SK-N-SH (cell line): Measurements from ENCODE around the gene HIPK3. TPM values are rescaled to one million over a fixed set of nuclear protein-coding genes. Genes with fewer than 3 reads are reported as not detected.

ENCODE experiments used
- CTCF ChIA-PET: fragments of 300-600, 350-600 bp; formaldehyde crosslinking; extraction: SDS; loops from one replicate; lab custom pipeline; 2021; lab: Yijun Ruan, JAX
- POLR2A ChIA-PET: fragments of 350-600 bp; sonication (Branson Sonifier 250); formaldehyde crosslinking; extraction: SDS; loops from one replicate; lab custom pipeline; 2020; ENCODE audit warnings: antibody characterized with exemption, inconsistent platforms; lab: Yijun Ruan, JAX
- DNase-seq: peaks from one replicate; pipeline ENCODE4 v3.0.0; 2012
- H2AFZ ChIP-seq: fragments of 200-600 bp; sonication (generic); 2 replicates; pipeline ENCODE4 v1.8.1; 2016; ENCODE audit warnings: antibody characterized with exemption, mild to moderate bottlenecking, low read depth
- H3F3A ChIP-seq: fragments of 200-600 bp; sonication (generic); replicated peaks from 2 replicates; pipeline ENCODE3; 2016; ENCODE audit warnings: antibody characterized with exemption, mild to moderate bottlenecking; ENCODE audit not compliant: insufficient read depth
- H3K27ac ChIP-seq, 2 experiments: fragments of 200-500 bp in 1 of 2; fragments of 200-600 bp in 1 of 2; sonication (Bioruptor generic) in 1 of 2; sonication (generic), shearing (Covaris generic) in 1 of 2; 2 replicates each; pipeline versions ENCODE4 v1.5.1 to v1.6.1; 2014 to 2016; ENCODE audit warnings: low read depth in 2 of 2, inconsistent platforms in 1 of 2, low read length in 1 of 2, mild to moderate bottlenecking in 1 of 2, mixed read lengths in 1 of 2
- H3K27me3 ChIP-seq: fragments of 200-600 bp; sonication (generic), shearing (Covaris generic); 2 replicates; pipeline ENCODE4 v1.6.1; 2016; ENCODE audit warnings: mixed run types; ENCODE audit not compliant: insufficient read depth
- H3K36me3 ChIP-seq, 2 experiments: fragments of 200-500 bp in 1 of 2; fragments of 200-600 bp in 1 of 2; sonication (Bioruptor generic) in 1 of 2; sonication (generic) in 1 of 2; replicated peaks in 1 of 2; 2 replicates each; pipeline versions ENCODE3 to v1.5.1; 2014 to 2016; ENCODE audit warnings: low read length in 1 of 2, mild to moderate bottlenecking in 1 of 2; ENCODE audit not compliant: insufficient read depth in 2 of 2, control insufficient read depth in 1 of 2
- H3K4me1 ChIP-seq, 2 experiments: fragments of 200-500 bp in 1 of 2; fragments of 200-600 bp in 1 of 2; sonication (Bioruptor generic) in 1 of 2; sonication (generic), shearing (Covaris generic) in 1 of 2; 2 replicates each; pipeline versions ENCODE4 v1.5.1 to v1.6.1; 2014 to 2016; ENCODE audit warnings: low read depth in 1 of 2, low read length in 1 of 2, mixed run types in 1 of 2; ENCODE audit not compliant: insufficient read depth in 2 of 2, control insufficient read depth in 1 of 2
- H3K4me2 ChIP-seq: fragments of 200-600 bp; sonication (generic), shearing (Covaris generic); 2 replicates; pipeline ENCODE4 v1.6.1; 2017; ENCODE audit warnings: mixed run types
- H3K4me3 ChIP-seq, 2 experiments: fragments of 200-500 bp in 1 of 2; fragments of 200-600 bp in 1 of 2; sonication (Bioruptor generic) in 1 of 2; sonication (generic), shearing (Covaris generic) in 1 of 2; 2 replicates each; pipeline versions ENCODE4 v1.5.1 to v1.8.1; 2014 to 2016; ENCODE audit warnings: low read depth in 2 of 2, inconsistent platforms in 1 of 2, low read length in 1 of 2, mild to moderate bottlenecking in 1 of 2, mixed read lengths in 1 of 2, moderate library complexity in 1 of 2
- H3K79me2 ChIP-seq: fragments of 200-600 bp; sonication (generic); 2 replicates; pipeline ENCODE4 v1.8.1; 2017; ENCODE audit warnings: mild to moderate bottlenecking; ENCODE audit not compliant: insufficient read depth
- H3K9ac ChIP-seq: fragments of 200-600 bp; sonication (generic); 2 replicates; pipeline ENCODE4 v1.6.1; 2017; ENCODE audit warnings: mixed run types
- H3K9me2 ChIP-seq: fragments of 200-600 bp; sonication (generic); 2 replicates; pipeline ENCODE4 v1.6.1; 2017; ENCODE audit warnings: mixed run types
- H3K9me3 ChIP-seq: fragments of 200-600 bp; sonication (generic); 2 replicates; pipeline ENCODE4 v1.6.1; 2017; ENCODE audit warnings: mixed run types, mild to moderate bottlenecking, moderate library complexity
- H4K20me1 ChIP-seq: fragments of 200-600 bp; sonication (generic); 2 replicates; pipeline ENCODE4 v1.6.1; 2017; ENCODE audit warnings: mild to moderate bottlenecking, mixed run types; ENCODE audit not compliant: insufficient read depth
- CHD2 ChIP-seq: fragments of 150-350 bp; IDR thresholded peaks from 2 replicates; pipeline ENCODE4 v1.6.1; 2018; ENCODE audit warnings: low read length; ENCODE audit not compliant: partially characterized antibody
- CTCF ChIP-seq: fragments of 200-600 bp; sonication (generic); IDR thresholded peaks from 2 replicates; pipeline ENCODE4 v1.6.1; 2017; ENCODE audit warnings: antibody characterized with exemption, mild to moderate bottlenecking, moderate library complexity
- ELF1 ChIP-seq: IDR thresholded peaks from 2 replicates; pipeline ENCODE4 v1.4.0; 2012
- EP300 ChIP-seq, 2 experiments: IDR thresholded peaks; 2 replicates each; pipeline versions ENCODE4 v1.4.0 to v1.6.1; 2012; ENCODE audit warnings: borderline replicate concordance in 1 of 2, low read depth in 1 of 2, low read length in 1 of 2
- FOXJ3 ChIP-seq: sonication (generic); formaldehyde crosslinking; IDR thresholded peaks from 2 replicates; pipeline ENCODE4 v1.5.1; 2020; ENCODE audit warnings: mild to moderate bottlenecking, missing genetic modification reagents
- FOXM1 ChIP-seq: IDR thresholded peaks from 2 replicates; pipeline ENCODE4 v1.4.0; 2012; ENCODE audit warnings: low read depth, mild to moderate bottlenecking
- MXI1 ChIP-seq: IDR thresholded peaks from 2 replicates; pipeline ENCODE4 v1.6.1; 2012; ENCODE audit warnings: mild to moderate bottlenecking, low read depth, low read length, improper control_type of control experiment
- NFIC ChIP-seq: IDR thresholded peaks from 2 replicates; pipeline ENCODE4 v1.4.0; 2012; ENCODE audit warnings: borderline replicate concordance
- NRF1 ChIP-seq: IDR thresholded peaks from 2 replicates; pipeline ENCODE4 v1.6.1; 2012; ENCODE audit warnings: low read depth, mild to moderate bottlenecking, low read length
- PBX3 ChIP-seq: IDR thresholded peaks from 2 replicates; pipeline ENCODE4; 2012
- RCOR1 ChIP-seq: fragments of 150-350 bp; IDR thresholded peaks from 2 replicates; pipeline ENCODE4 v1.6.1; 2017; ENCODE audit warnings: antibody characterized with exemption, low read length
- REST ChIP-seq: IDR thresholded peaks from 2 replicates; pipeline ENCODE4 v1.6.1; 2012; ENCODE audit warnings: mild to moderate bottlenecking, low read depth, low read length, moderate library complexity
- RXRA ChIP-seq: IDR thresholded peaks from 2 replicates; pipeline ENCODE4 v1.4.0; 2012; ENCODE audit warnings: low read depth, mild to moderate bottlenecking, borderline replicate concordance
- SMC3 ChIP-seq: IDR thresholded peaks from 2 replicates; pipeline ENCODE4 v1.6.1; 2012; ENCODE audit warnings: low read depth, low read length, improper control_type of control experiment
- TAF1 ChIP-seq: IDR thresholded peaks from 2 replicates; pipeline ENCODE4 v1.6.1; 2012; ENCODE audit warnings: low read depth, mild to moderate bottlenecking, low read length, moderate library complexity, borderline replicate concordance
- TCF12 ChIP-seq: IDR thresholded peaks from 2 replicates; pipeline ENCODE4 v1.4.0; 2012
- USF1 ChIP-seq: IDR thresholded peaks from 2 replicates; pipeline ENCODE4 v1.4.0; 2012; ENCODE audit warnings: low read depth, borderline replicate concordance
- YY1 ChIP-seq: IDR thresholded peaks from 2 replicates; pipeline ENCODE4 v1.4.0; 2012; ENCODE audit warnings: low read depth, mild to moderate bottlenecking
- ZBTB33 ChIP-seq: IDR thresholded peaks from 2 replicates; pipeline ENCODE4 v1.4.0; 2012; ENCODE audit warnings: low read depth, borderline replicate concordance
- WGBS: methylation state at CpG from one replicate; pipeline ENCODE4 v1.1.6; 2017; ENCODE audit warnings: low lambda C conversion rate; 5-methylcytosine and 5-hydroxymethylcytosine counted together
- polyA plus RNA-seq, 3 experiments: library from polyadenylated mRNA; depleted of rRNA; stranded (reverse); fragments of >200 nt; gene quantifications; 2 replicates each; pipeline ENCODE4 v1.2.3, GENCODE V29; 2012

Gene HIPK3
- polyA plus RNA-seq, 1 of the 3 experiments (the other 2 are of a cell fraction): 5.2 TPM

GRCh38 chr11:33264926-33265325 is 7.7 kb downstream of the HIPK3 start:
- TF ChIP-seq TCF12 (no peak), ELF1 (no peak), TAF1 (no peak), NRF1 (no peak), REST (no peak), FOXJ3 (CRISPR knock-in tag) (no peak), YY1 (no peak)
- H3K9me3 ChIP-seq: no peaks in the 10 kb centered on the region

GRCh38 chr11:33266393-33267215 is 9.4 kb downstream of the HIPK3 start:
- no peaks in the 10 kb centered on the region for H3K9me2 ChIP-seq
- no peak overlapping the region for H3K4me3 ChIP-seq
- ChIA-PET CTCF (interaction anchor here (1.2 kb wide), 1 partner anchor 13 kb away, joined by 3 read pairs; no protein-coding TSS in a partner anchor), POLR2A (no interaction called here)
- H3K27me3 ChIP-seq: no peaks in the 10 kb centered on the region
- no peak overlapping the region for H3K9ac ChIP-seq
- H4K20me1 ChIP-seq: peaks cover 94% of the 10 kb centered on the region
- no peak for DNase-seq
- H3K4me2 ChIP-seq: no peak overlapping the region
- H3K36me3 ChIP-seq: no peaks in the 10 kb centered on the region
- peaks cover 6 to 38% of the 10 kb centered on the region in 2 experiments; a peak in 2 of 4 replicates for H3K4me1 ChIP-seq
- H3K9me3 ChIP-seq: no peaks in the 10 kb centered on the region
- no peak overlapping the region for H2AFZ ChIP-seq
- H3F3A ChIP-seq: peaks cover 11% of the 10 kb centered on the region
- H3K27ac ChIP-seq: peak overlapping the region in 1 of 2 experiments; percentile 26; a peak in 1 of 4 replicates
- H3K79me2 ChIP-seq: peaks cover 100% of the 10 kb centered on the region
- 74% methylated on average over 8 of the region's 8 CpGs for WGBS
- TF ChIP-seq RXRA (no peak), RCOR1 (no peak), EP300 (IDR thresholded peaks at IDR 0.05; ENCODE audit: borderline replicate concordance in 1 of 2, low read depth in 1 of 2, low read length in 1 of 2) (no peak), CHD2 (no peak), PBX3 (no peak), TCF12 (no peak), NFIC (no peak), USF1 (no peak), ZBTB33 (no peak), FOXJ3 (CRISPR knock-in tag) (no peak), SMC3 (no peak), CTCF (no peak), MXI1 (no peak), FOXM1 (no peak)

More at GRCh38 chr11:33264926-33265325, 7.7 kb downstream of the HIPK3 start:
- POLR2A ChIA-PET: no interaction called here
- Histone ChIP-seq H3K4me1 (peaks cover 10 to 46% of the 10 kb centered on the region in 2 experiments; a peak in 3 of 4 replicates), H2AFZ (no peak overlapping the region), H3K79me2 (peaks cover 99% of the 10 kb centered on the region), H3F3A (peaks cover 12% of the 10 kb centered on the region), H4K20me1 (peaks cover 93% of the 10 kb centered on the region), H3K27me3 (no peaks in the 10 kb centered on the region), H3K36me3 (no peaks in the 10 kb centered on the region), H3K9me2 (no peaks in the 10 kb centered on the region), H3K9ac (no peak overlapping the region), H3K27ac (no peak overlapping the region), H3K4me3 (no peak overlapping the region), H3K4me2 (no peak overlapping the region)
- no peak for DNase-seq
- CTCF ChIA-PET: no interaction called here
